Activated naive CD8-positive, alpha-beta T cell treated with anti-CD3 and anti-CD28 coated beads for 36 hours (primary cell): Measurements from ENCODE around the gene LRRC28. TPM values are rescaled to one million over a fixed set of nuclear protein-coding genes. Genes with fewer than 3 reads are reported as not detected.

Experiments
- DNase-seq: peaks from one replicate; pipeline ENCODE4 v3.0.0; 2021
- H3K27ac Mint-ChIP-seq: one replicate; pipeline ENCODE4 v1.8.0; 2022; ENCODE audit warnings: mild to moderate bottlenecking, moderate library complexity, mixed read lengths
- H3K27me3 Mint-ChIP-seq: one replicate; pipeline ENCODE4 v1.8.0; 2022; ENCODE audit warnings: mild to moderate bottlenecking, mixed read lengths
- H3K36me3 Mint-ChIP-seq: one replicate; pipeline ENCODE4 v1.8.0; 2021; ENCODE audit warnings: mild to moderate bottlenecking, mixed read lengths
- H3K4me1 Mint-ChIP-seq: one replicate; pipeline ENCODE4 v1.8.0; 2021; ENCODE audit warnings: mixed read lengths
- H3K4me3 Mint-ChIP-seq: one replicate; pipeline ENCODE4 v1.8.0; 2022; ENCODE audit warnings: mild to moderate bottlenecking, moderate library complexity, mixed read lengths
- H3K9me3 Mint-ChIP-seq: one replicate; pipeline ENCODE4 v1.8.0; 2022; ENCODE audit warnings: mixed read lengths
- total RNA-seq, 2 experiments: library from RNA; stranded (reverse); gene quantifications; one replicate each; pipeline ENCODE4 v1.2.3, GENCODE V29; 2021

Gene LRRC28
- total RNA-seq, 2 experiments from 2014 or later: 9.9 to 12.4 TPM

DNA sequence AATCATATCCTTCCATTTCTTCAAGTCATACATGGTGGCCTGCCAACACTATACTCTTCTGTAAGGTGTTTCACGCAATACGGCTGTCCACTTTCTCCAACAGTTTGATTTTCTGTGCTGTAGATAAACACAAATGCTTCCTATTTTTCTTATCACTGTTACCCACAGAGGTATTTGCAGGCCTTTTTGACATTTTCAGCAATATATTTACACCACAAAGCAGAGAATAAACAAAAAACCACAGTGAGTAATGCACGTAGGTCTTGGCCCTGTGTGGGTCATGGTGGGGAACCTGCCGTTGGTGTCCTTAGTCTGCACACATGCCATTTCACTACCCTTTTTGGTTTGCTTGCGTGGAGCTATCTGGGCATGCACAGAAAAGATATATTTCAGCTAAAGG is 59.5 kb downstream of the LRRC28 start:
- Mint-ChIP-seq H3K4me3 (no peak overlapping the region), H3K36me3 (peaks cover 22% of the 10 kb centered on the region), H3K27ac (no peak overlapping the region), H3K27me3 (no peaks in the 10 kb centered on the region), H3K4me1 (no peaks in the 10 kb centered on the region), H3K9me3 (peaks cover 9% of the 10 kb centered on the region)
- no peak for DNase-seq

DNA sequence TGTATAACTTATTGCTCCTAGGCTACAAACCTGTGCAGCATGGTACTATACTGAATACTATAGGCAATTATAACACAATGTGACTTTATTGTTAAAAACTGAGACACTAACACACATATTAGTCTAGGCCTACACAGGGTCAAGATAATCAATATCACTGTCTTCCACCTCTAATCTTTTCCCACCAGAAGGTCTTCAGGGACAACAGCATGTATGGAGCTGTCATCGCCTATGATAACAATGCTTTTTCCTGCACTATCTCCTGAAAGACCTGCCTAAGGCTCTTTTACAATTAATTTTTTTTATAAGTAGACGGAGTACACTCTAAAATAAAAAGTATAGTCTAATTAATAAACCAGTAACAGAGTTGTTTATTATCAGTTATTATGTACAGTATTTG is 60.9 kb downstream of the LRRC28 start:
- DNase-seq: no peak
- Mint-ChIP-seq H3K27me3 (no peaks in the 10 kb centered on the region), H3K9me3 (peaks cover 9% of the 10 kb centered on the region), H3K36me3 (peaks cover 22% of the 10 kb centered on the region), H3K4me3 (no peak overlapping the region), H3K4me1 (no peaks in the 10 kb centered on the region), H3K27ac (no peak overlapping the region)

DNA sequence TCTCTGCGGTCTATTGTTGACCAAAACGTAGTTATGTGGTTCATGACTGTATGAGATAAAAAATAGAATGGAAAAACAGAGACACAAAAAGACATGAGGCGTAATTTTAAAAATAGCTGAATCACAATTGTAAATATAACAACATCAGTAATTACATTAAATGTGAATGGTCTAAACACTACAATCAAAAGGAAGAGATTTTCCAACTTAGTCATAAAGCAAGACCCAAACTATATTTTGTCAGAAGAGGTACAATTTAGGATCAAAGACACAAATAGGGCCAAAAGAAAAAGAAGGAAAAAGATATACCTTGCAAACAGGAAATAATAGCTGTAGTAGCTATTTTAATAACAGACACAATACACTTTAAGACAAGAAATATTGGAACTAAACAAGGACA is 61.5 kb downstream of the LRRC28 start:
- Mint-ChIP-seq H3K36me3 (peaks cover 22% of the 10 kb centered on the region), H3K4me3 (no peak overlapping the region), H3K4me1 (no peaks in the 10 kb centered on the region), H3K9me3 (peaks cover 9% of the 10 kb centered on the region), H3K27ac (no peak overlapping the region), H3K27me3 (no peaks in the 10 kb centered on the region)
- DNase-seq: no peak

DNA sequence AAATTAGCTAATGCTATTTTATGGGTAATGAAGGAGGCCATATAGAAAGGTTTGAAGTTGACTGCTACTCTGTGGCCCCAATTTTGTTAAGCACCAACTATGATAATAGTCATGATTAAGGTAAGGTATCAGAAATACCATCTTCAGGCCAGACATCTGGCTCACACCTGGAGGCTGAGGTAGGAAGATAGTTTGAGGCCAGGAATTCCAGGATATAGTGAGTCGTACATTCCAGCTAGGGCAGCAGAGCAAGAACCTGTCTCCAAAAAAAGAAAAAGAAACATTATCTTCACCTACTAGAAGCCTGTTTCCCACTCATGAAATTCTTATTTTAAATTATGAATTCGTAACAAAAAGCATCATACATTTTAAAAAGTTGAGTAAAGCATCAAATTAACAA is 64.4 kb downstream of the LRRC28 start:
- Mint-ChIP-seq H3K4me3 (no peak overlapping the region), H3K27ac (no peak overlapping the region), H3K9me3 (peaks cover 9% of the 10 kb centered on the region), H3K27me3 (no peaks in the 10 kb centered on the region), H3K36me3 (peaks cover 19% of the 10 kb centered on the region), H3K4me1 (peaks cover 1% of the 10 kb centered on the region)
- DNase-seq: no peak

DNA sequence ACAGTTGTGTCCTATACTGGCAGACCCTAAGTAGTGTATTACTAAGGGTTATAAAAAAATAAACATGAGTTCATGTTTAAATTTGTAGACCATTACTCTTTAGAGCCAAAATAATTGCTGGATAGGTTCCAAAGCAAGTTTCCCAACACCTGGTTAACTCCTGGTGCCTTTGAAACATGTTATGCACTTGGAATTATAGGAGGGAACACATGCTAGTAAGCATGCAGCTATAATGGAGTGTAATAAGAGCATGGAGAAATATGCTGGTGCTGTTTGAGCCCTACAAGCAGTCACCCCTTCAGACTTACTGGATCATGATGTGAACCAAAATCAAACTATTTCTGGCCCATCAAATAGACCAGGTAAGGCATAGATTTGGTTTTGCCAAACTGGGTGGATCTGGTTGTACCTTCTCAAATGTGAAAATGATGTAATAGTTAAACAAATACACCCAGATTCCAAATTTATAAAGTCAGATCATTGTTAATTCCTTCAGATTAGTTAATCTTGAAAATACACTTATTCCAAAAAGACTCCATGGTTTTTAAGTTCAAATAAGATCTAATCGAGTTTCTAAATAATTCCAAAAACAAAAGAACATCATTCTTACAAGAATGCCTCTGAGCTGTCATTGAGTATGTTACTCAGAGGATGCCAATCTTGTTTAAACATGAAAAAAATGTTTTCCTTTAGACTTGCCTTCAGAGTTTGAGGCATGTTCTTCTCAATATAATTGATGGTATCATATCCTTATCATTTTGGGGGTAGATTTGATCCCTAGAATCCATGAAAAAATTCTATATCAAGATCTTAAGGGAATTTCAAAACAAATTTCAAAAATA is 69.3 kb downstream of the LRRC28 start:
- H3K27me3 Mint-ChIP-seq: no peaks in the 10 kb centered on the region
- H3K4me1 Mint-ChIP-seq: peaks cover 14% of the 10 kb centered on the region
- no peaks in the 10 kb centered on the region for H3K9me3 Mint-ChIP-seq
- H3K36me3 Mint-ChIP-seq: peaks cover 6% of the 10 kb centered on the region
- DNase-seq: no peak
- no peak overlapping the region for H3K4me3 Mint-ChIP-seq
- no peak overlapping the region for H3K27ac Mint-ChIP-seq

DNA sequence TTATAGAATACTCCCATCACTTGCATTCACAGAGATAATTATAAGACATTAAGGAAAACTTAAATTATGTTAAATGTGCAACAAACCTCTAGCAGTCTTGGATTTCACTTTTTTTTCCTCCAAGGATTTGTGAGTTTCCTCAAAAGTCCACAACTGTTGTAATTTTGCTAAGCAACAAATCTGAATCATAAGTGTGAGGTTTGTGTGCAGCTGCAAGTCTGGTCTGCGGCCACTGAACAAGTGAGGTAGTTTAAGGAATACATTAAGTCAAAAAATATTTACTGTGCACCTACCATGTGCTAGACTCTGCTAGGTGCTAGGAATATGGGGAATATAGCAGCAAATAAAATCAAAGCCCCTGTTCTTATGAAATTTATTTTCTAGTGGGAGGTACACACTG is 70.2 kb downstream of the LRRC28 start:
- no peak overlapping the region for H3K4me3 Mint-ChIP-seq
- no peak for DNase-seq
- no peak overlapping the region for H3K27ac Mint-ChIP-seq

DNA sequence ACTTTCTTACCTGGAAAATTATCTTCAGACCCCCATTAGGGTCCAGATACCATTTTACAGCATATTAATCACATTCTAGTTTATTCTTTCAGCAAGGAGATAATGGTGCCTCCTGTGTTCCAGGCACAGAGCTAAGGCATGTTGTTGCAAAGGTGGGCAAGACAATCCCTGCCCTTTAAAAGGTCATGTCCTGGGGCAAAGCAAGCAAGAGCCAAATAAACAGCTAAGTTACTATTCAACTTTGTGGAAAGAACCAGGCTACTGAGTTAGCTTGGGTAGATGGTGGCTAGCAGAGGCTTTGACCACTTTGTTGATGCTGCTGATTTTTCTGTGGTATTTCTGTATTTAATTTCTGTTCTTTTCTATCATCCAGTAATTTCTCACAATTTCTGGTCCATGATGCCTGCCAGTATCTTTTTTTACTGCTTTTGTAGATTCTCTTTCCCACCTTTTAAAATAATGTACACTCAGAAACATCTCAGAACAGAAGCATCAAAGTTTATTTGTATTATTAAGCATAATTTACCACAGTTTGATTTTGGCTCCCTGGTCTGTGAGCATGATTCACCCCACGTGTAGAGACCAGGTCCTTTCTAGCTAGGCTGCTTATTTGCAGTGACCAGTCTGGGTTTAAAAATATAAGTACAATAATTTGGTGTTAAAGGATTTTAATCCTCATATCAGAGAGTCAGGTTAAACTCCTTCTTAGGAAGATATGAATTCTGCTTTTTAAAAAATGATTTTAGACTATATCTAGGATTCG is 71.5 kb downstream of the LRRC28 start:
- no peaks in the 10 kb centered on the region for H3K9me3 Mint-ChIP-seq
- peaks cover 8% of the 10 kb centered on the region for H3K36me3 Mint-ChIP-seq
- H3K27ac Mint-ChIP-seq: no peak overlapping the region
- H3K4me3 Mint-ChIP-seq: no peak overlapping the region
- DNase-seq: no peak
- H3K4me1 Mint-ChIP-seq: peaks cover 14% of the 10 kb centered on the region
- no peaks in the 10 kb centered on the region for H3K27me3 Mint-ChIP-seq

More for the DNA sequence above, 70.2 kb downstream of the LRRC28 start:
- no peaks in the 10 kb centered on the region for H3K27me3 Mint-ChIP-seq
- H3K4me1 Mint-ChIP-seq: peaks cover 14% of the 10 kb centered on the region
- no peaks in the 10 kb centered on the region for H3K9me3 Mint-ChIP-seq
- H3K36me3 Mint-ChIP-seq: peaks cover 8% of the 10 kb centered on the region

DNA sequence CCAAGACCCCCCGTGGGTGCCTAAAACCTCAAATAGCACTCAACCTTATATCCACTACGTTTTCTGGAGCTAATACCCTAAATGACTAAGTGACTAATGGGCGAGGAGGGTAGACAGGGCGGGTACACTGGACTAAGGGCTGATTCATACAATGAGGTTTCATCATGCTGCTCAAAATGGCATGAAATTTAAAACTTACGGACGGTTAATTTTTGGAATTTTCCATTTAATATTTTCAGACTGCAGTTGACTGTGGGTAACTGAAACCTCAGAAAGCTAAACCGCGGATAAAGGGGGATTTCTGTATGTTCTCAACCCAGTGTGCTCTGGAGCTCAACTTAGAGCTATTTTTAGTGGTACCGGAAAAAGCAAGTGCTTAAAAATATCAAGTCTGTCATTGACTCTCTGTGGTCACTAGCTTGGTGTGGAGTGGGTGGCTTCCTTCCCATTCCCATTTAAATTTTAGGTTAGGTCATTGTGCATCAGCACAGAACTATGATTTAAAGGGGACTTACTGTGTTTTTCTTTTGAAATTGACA is 72.9 kb downstream of the LRRC28 start:
- peak; percentile 23 for DNase-seq
- Mint-ChIP-seq H3K27me3 (no peaks in the 10 kb centered on the region), H3K9me3 (no peaks in the 10 kb centered on the region), H3K4me3 (no peak overlapping the region), H3K27ac (peak overlapping the region; percentile 69), H3K4me1 (peaks cover 13% of the 10 kb centered on the region), H3K36me3 (peaks cover 8% of the 10 kb centered on the region)

DNA sequence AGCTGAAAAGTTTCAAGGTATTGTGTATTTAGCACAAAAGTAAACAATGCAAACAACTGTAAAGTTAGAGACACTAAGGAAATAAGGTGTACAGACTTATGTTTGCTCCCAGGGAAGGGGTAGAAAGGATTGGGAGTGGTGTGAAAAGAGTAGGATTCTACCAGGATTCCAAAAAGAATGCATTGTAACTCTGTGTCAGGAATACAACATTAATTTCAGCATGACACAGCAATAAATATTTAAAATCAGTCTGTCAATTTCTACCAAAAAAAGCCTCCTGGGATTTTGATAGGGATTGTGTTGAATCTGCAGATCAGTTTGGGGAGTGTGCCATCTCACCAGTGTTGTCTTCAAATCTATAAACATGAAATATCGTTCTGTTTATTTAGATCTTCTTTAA is 73.4 kb downstream of the LRRC28 start:
- Mint-ChIP-seq H3K4me3 (no peak overlapping the region), H3K9me3 (no peaks in the 10 kb centered on the region), H3K27me3 (no peaks in the 10 kb centered on the region)

DNA sequence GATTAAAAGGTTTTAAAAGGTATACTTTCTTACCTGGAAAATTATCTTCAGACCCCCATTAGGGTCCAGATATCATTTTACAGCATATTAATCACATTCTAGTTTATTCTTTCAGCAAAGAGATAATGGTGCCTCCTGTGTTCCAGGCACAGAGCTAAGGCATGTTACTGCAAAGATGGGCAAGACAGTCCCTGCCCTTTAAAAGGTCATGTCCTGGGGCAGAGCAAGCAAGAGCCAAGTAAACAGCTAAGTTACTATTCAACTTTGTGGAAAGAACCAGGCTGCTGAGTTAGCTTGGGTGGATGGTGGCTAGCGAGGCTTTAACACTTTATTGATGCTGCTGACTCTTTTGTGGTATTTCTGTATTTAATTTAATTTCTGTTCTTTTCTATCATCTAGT is 75.0 kb downstream of the LRRC28 start:
- no peak overlapping the region for H3K4me3 Mint-ChIP-seq
- H3K27me3 Mint-ChIP-seq: no peaks in the 10 kb centered on the region
- H3K36me3 Mint-ChIP-seq: peaks cover 8% of the 10 kb centered on the region
- no peaks in the 10 kb centered on the region for H3K9me3 Mint-ChIP-seq
- H3K4me1 Mint-ChIP-seq: peaks cover 13% of the 10 kb centered on the region
- no peak for DNase-seq
- H3K27ac Mint-ChIP-seq: no peak overlapping the region

More for the DNA sequence above, 73.4 kb downstream of the LRRC28 start:
- no peak for DNase-seq
- Mint-ChIP-seq H3K4me1 (peaks cover 13% of the 10 kb centered on the region), H3K36me3 (peaks cover 8% of the 10 kb centered on the region), H3K27ac (peak overlapping the region; percentile 69)

DNA sequence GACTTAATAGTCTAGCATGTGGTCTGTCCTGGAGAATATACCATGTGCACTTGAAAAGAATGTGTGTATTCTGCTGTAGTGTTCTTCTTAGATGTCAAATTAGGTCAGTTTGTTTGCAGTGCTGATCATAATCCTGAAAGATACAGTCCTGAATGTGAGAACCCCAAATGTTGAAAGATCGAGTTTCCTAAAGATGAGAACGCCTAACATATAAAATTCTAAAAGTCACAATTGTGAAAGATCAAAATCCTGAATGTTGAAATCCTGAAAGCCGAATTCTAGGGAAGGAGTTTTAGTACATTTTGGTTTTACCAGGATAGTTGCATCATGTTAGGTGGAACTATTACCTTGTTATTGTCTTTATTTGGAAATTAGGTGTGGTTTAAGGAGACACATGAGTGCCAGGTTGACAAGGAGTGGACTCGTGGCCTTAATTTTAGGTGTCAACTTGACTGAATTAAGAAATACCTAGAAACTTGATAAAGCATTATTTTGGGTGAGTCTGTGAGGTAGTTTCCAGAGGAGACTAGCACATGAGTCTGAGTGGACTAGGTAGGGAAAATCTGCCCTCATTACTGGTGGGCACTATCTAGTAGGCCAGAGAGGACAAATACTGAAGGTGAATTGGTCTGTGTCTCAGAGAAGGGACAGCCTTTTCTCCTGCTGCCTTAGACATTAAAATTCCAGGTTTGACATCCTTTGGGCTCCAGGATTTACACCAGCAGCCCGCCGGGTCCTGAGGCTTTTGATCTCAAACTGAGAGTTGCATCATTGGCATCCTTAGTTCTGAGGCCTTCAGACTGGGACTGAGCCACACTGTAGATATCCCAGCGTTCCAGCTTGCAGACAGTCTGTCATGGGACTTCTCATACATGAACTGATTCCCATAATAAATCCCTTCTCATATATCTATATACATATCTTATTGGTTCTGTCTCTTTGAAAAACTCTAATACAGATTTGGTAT is 77.1 kb downstream of the LRRC28 start:
- DNase-seq: no peak
- H3K27me3 Mint-ChIP-seq: no peaks in the 10 kb centered on the region
- H3K9me3 Mint-ChIP-seq: no peaks in the 10 kb centered on the region
- peaks cover 6% of the 10 kb centered on the region for H3K36me3 Mint-ChIP-seq
- no peak overlapping the region for H3K27ac Mint-ChIP-seq
- peaks cover 13% of the 10 kb centered on the region for H3K4me1 Mint-ChIP-seq
- H3K4me3 Mint-ChIP-seq: no peak overlapping the region

DNA sequence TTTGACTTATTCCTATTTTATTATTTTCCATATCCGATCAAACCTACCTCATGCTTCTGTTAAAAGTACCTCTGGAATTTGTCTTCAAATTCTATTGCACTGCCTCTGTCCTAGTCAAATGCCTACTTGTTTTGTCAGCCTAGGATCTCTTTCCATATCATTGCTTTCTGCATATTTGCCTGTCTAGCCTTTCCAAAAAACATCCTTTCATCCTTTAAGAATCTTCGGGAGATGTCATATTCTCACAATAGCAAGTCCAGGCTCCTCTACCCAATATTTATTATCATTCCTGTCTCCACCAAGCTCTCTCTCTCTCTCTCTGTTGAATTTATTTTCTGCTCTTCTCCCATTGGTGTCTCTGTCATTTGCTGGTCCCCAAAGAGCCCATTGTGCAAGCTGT is 80.1 kb downstream of the LRRC28 start:
- DNase-seq: no peak
- Mint-ChIP-seq H3K27ac (no peak overlapping the region), H3K4me1 (no peaks in the 10 kb centered on the region), H3K9me3 (no peaks in the 10 kb centered on the region), H3K4me3 (no peak overlapping the region), H3K27me3 (no peaks in the 10 kb centered on the region), H3K36me3 (no peaks in the 10 kb centered on the region)

DNA sequence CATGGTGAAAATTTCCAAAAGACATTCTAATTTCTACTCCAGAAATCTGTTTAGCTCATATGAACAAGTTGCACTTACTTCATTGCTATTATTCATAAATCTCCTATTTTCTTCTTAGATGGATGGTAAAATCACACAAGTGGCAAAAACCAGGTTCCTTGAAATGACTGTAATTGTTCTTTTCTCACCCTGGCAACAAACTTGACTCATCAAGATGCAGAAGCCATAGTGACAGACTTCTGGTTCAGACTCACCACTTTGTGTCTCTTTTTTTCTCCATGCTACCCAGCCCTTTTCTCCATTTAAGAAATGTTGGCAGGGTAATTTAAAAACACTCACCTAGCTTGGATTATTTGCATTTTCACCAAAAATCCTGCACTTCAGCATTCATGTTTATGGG is 82.1 kb downstream of the LRRC28 start:
- no peak overlapping the region for H3K4me3 Mint-ChIP-seq
- H3K27me3 Mint-ChIP-seq: no peaks in the 10 kb centered on the region
- no peak for DNase-seq
- no peak overlapping the region for H3K27ac Mint-ChIP-seq
- H3K9me3 Mint-ChIP-seq: no peaks in the 10 kb centered on the region
- H3K36me3 Mint-ChIP-seq: no peaks in the 10 kb centered on the region
- no peaks in the 10 kb centered on the region for H3K4me1 Mint-ChIP-seq

DNA sequence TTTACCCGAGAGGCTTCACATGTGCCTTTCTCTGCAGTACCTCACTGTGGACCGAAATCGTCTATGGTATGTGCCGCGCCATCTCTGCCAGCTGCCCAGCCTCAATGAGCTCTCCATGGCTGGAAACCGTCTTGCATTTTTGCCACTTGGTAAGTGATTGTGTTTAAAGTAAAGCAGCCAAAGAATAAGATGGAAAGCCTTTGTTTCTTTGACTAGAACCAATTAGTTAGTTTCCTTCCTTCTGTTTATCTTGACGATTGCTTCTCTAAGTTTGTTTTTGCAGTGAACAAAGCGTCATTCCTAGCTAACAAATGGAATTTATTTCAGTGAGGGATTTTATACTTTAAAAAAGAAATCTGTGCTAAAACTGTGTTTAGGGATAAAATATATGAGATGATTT is 82.7 kb downstream of the LRRC28 start:
- Mint-ChIP-seq H3K27me3 (no peaks in the 10 kb centered on the region), H3K4me1 (no peaks in the 10 kb centered on the region), H3K4me3 (no peak overlapping the region), H3K27ac (no peak overlapping the region), H3K36me3 (no peaks in the 10 kb centered on the region), H3K9me3 (no peaks in the 10 kb centered on the region)
- DNase-seq: no peak
